ENCODE results near the gene RERE.
A peak's percentile ranks its signal among the peaks of the same experiment; 100 is the strongest.

The RERE gene

DNA sequence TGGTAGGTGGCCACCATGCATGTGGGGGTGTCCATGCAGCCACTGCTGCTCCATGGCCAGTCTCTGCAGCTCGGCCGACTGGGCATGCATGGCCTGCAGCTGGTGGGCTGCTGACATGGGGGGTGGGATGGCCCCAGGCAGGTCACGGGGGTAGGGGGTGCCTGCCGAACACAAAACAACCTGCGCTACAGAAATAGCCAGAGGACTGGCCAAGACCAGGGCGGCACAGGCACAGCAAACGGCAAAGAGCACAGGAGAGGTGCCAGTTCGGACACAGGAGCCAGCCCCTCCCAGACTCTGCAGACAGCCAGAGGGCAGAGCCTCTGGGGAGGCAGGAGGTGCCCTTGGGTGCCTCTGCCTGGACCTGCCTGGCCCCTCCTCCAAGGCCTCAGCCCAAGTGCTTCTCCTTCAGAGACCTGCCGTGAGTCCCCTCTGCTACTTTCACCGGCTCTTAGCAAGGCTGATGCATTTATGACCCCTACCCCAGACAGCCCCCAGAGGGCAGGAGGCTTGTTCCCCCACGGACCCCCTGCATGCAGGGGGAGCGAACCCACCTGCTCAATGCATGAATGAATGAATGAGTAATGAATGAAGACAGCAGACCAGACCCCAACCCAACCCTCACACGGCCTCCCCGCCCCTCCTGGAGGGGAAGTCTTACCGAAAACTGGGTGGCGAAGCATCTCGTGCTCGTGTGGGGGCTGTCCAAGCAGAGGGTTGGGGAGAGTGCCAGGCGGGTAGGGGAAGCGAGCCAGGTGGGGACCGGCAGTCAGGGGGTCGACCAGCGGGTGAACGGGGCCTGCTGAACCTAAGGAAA lies 461.8 kb downstream of the RERE start:
- no peak for DNase-seq

- no peak for DNase-seq
Observed at GRCh38 chr1:8354038-8354437, 463.4 kb downstream of the RERE start.

GRCh38 chr1:8352886-8353785 lies 464.3 kb downstream of the RERE start:
- DNase-seq: no peak

DNA sequence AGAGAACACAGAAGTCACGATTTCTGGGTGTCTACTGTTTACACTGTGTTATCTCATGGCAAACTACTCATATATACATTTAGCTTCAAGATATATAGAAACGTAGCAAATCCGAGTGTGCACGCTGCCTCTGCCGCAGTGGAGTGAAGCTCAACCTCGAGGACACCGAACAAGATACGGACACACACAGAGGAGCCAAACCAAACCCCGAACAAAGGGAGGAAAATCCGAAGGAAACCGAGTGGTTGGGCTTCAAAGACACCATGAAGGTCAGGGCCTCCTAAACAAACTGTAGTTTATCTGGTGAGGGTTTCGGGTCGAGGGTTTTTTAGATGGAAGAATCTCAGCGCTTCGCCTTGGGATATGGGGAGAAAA lies 465.0 kb downstream of the RERE start:
- no peak for DNase-seq

- DNase-seq: peak; percentile 13
Observed at GRCh38 chr1:8351693-8352470, 465.6 kb downstream of the RERE start.

GRCh38 chr1:8350914-8351684 lies 466.3 kb downstream of the RERE start:
- DNase-seq: no peak

- DNase-seq: no peak
Observed at GRCh38 chr1:8349961-8350360, 467.5 kb downstream of the RERE start.

DNA sequence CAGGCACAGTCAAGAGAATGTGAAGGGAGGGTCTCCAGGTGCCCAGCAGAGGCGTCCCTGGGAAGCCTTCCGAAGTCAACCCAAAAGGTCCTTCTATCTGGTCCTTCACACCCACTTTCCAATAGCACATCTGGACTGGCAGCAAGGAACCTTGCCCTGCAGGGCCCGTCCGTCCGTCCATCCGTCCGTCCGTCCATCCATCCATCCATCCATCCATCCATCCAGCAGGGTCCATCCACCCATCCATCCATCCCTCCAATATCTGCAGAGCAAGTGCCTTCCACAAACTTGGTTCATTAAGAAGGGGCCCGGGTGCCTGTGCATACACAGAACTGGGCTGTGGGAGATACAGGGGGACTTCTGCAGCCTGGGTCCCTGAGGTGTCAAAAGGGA lies 468.0 kb downstream of the RERE start:
- no peak for DNase-seq

DNA sequence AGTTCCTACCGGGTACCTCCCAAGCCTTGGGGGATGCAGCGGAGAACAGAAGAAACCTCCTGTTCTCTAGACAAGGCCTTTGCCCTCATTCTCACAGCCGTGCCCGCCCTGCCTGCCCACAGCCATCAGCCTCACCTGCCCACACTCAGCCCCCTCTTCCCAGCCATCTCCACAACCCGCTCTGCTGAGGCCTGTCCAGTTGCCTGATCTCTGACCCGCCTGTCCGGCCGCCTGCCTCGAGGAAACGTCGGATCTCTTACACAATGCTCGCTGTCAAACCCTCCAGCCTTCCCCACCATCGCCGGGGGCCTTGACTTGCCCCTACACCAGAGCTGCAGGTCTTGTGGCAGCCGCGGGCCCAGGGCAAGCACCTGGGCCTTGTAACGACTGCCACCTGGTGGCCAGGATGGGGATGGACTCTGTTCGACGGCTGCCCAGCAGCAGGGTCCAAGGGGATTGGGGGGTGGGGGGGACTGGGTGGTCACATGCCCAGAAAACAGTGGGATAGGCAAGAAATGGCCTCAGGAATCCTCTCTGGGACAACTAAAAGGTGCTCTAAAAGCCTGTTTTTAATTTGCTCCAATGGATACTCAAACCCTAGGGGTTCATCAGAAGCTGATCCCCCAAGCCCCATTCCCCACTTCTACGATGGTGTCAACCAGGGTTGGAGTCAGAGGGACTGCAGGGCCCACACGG lies 468.5 kb downstream of the RERE start:
- peak; percentile 79 for DNase-seq

DNA sequence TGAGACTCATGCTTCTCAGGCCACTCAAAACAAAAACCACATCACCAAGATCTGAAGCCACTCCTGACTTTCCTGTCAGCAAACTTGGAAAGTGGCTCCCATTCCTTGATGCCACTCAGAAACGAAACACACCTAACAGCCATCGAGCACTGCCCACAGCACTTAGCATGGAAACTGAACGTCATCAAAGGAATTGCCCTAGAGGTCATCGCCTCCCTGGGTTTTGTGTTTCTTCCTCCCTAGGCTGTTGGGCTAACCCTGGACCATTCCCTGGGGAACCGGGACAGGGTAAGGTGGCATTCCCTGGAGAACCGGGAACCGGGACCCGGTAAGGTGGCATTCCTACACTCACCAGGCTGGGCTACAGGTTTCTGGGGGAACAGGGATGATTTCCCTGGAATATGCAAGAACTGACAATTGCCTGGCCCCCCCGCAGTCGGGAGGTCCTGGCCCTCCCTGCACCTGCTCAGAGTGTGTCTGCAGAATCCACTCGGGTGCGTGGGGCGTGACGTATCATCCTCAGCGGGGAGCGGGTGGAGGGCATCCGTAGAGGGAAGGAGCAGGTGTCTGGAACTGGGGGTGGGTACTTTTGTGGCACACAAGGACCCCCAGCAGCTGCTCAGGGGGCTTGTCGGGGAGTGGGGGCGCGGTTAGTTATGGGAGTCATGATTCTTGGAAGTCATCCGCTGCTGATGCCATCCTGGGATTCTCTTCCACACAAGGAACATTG lies 469.2 kb downstream of the RERE start:
- DNase-seq: no peak

DNA sequence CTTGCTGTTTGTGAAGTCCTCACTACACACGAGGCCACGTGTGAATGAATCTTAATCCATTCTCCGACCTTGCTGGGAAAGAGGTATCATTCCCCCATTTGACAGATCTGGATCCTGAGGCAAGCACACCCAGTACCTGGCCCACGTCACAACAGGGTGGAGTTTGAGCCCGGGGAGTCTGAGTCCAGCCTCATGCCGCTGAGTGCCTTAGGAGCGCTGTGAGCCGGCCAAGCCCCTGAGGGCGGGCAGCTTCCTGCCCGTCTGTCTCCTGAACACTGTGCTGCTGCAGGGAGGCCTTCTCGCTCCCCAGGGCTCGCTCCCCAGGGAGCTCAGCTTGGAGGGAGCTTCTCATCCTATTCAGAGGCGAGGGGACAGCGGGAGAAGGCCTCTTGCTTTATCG lies 469.8 kb downstream of the RERE start:
- no peak for DNase-seq

- no peak for DNase-seq
Observed at GRCh38 chr1:8345621-8346415, 471.6 kb downstream of the RERE start.

- no peak for DNase-seq
Observed at GRCh38 chr1:8344893-8345507, 472.4 kb downstream of the RERE start.

- no peak for DNase-seq
Observed at GRCh38 chr1:8343464-8344001, 473.9 kb downstream of the RERE start.

- DNase-seq: no peak
Observed at GRCh38 chr1:8343044-8343443, 474.4 kb downstream of the RERE start.

DNA sequence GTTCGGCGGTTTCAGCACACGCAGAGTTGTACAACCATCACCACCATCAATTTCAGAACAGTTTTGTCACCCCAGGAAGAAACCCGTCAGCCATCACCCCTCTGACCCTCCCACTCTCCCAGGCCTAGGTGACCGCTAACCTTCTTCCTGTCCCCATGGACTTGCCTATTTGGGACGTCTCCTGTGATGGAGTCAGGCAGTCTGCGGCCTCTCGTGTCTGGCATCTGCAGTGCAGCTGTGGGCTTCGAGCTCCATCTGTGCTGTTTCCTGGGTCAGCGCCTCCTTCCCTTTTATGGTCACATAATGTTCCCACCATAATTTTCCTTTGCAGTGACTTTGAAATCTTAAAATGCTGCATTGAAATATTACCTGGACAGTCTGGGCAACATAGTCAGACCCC lies 475.1 kb downstream of the RERE start:
- DNase-seq: no peak

DNA sequence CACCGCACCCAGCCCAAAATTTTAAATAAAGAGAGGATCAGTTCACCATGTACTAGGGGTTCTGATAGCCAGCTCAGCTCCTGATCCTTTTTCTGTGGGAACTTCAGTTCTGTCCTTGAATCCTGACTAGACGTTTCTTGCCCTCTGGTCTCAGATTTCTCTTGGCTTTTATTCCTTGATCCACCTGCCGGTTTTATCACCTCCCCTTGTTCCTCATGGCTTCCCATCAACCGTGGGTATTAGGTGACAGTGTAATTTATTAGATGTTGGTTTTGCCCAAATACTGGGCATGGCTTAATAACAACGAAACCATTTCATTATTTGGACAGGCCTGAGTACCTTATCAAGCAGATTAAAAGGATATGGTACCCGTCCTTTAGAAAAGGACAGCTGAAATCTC lies 477.0 kb downstream of the RERE start:
- no peak for DNase-seq

- DNase-seq: no peak
Observed at GRCh38 chr1:8339203-8339600, 478.2 kb downstream of the RERE start.

DNA sequence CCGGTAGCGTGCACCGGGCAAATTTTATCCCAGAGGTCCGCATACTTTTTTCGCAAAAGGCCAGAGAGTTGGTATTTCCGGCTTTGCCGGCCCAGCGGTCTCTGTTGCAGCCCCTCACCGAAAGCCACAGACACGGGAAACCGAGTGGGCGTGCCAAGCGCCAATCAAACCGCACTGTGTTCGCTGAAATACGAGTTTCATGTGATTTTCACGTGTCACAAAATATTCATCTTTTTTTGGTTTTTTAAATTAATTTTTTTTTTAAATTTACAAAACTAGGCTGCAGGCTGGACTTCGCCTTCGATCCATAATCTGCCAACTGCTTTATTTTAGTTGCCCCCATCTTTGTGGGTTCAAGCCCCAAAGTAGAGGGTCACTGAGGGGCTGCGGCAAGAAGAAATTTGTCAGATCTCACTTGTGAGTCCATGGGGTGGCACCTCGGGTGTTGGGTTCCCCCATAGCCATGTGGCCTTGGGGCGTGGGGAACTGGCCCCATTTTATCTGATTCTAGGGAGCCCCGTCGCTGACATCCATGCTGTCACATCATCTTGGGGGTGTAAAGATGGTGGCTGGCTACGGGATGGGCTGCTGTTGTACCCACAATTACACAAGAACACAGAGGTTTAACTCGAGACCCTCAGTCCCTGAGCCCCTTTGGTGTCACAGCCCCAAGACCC lies 478.8 kb downstream of the RERE start:
- DNase-seq: no peak

Data from CD4-positive, alpha-beta T cell treated with Interleukin-6 for 4 hours (primary cell).